ENCODE results near the gene DCUN1D5. TPM values are rescaled to one million over a fixed set of nuclear protein-coding genes. Genes with fewer than 3 reads are reported as not detected.

Gene DCUN1D5
- total and polyA plus RNA-seq, 2 of the 13 experiments (the other 11 are each of a cell fraction or from before 2014, with no cell fraction given), result 32.9 to 46.7 TPM

DNA sequence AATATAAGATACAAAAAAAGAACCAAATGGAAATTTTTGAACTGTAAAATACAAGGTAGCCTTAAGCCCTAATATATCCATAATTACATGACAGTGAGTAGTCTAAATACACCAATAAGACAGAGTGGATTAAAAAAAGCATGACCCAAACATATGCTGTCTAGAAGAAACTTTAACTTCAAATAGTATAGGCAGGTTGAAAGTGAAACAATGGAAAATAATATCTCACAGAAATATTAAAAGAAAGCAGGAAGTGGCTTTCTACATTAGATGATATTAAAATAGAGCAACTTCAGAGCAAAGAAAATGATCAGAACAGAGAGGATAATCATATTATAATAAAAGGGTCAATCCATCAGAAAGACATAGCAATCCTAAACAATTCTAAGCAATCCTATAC lies 21.8 kb downstream of the DCUN1D5 start (continued):
- TF ChIP-seq ZFP36 (IDR thresholded peaks at IDR 0.05; ENCODE audit: borderline replicate concordance, low read depth, low read length, partially characterized antibody), result no peak
- TF ChIP-seq, protein P1, sequence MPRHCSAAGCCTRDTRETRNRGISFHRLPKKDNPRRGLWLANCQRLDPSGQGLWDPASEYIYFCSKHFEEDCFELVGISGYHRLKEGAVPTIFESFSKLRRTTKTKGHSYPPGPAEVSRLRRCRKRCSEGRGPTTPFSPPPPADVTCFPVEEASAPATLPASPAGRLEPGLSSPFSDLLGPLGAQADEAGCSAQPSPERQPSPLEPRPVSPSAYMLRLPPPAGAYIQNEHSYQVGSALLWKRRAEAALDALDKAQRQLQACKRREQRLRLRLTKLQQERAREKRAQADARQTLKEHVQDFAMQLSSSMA (CRISPR knock-in tag; IDR thresholded peaks at IDR 0.05), result no peak
- TF ChIP-seq RXRA (CRISPR knock-in tag; IDR thresholded peaks at IDR 0.05), result no peak
- TF ChIP-seq ELF1 (CRISPR knock-in tag; IDR thresholded peaks at IDR 0.05), result no peak
- TF ChIP-seq, protein P2, sequence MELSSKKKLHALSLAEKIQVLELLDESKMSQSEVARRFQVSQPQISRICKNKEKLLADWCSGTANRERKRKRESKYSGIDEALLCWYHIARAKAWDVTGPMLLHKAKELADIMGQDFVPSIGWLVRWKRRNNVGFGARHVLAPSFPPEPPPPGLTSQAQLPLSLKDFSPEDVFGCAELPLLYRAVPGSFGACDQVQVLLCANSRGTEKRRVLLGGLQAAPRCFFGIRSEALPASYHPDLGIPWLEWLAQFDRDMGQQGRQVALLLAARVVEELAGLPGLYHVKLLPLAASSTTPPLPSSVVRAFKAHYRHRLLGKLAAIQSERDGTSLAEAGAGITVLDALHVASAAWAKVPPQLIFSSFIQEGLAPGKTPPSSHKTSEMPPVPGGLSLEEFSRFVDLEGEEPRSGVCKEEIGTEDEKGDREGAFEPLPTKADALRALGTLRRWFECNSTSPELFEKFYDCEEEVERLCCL (CRISPR knock-in tag; IDR thresholded peaks at IDR 0.05; ENCODE audit: borderline replicate concordance), result no peak
- TF ChIP-seq, protein P3, sequence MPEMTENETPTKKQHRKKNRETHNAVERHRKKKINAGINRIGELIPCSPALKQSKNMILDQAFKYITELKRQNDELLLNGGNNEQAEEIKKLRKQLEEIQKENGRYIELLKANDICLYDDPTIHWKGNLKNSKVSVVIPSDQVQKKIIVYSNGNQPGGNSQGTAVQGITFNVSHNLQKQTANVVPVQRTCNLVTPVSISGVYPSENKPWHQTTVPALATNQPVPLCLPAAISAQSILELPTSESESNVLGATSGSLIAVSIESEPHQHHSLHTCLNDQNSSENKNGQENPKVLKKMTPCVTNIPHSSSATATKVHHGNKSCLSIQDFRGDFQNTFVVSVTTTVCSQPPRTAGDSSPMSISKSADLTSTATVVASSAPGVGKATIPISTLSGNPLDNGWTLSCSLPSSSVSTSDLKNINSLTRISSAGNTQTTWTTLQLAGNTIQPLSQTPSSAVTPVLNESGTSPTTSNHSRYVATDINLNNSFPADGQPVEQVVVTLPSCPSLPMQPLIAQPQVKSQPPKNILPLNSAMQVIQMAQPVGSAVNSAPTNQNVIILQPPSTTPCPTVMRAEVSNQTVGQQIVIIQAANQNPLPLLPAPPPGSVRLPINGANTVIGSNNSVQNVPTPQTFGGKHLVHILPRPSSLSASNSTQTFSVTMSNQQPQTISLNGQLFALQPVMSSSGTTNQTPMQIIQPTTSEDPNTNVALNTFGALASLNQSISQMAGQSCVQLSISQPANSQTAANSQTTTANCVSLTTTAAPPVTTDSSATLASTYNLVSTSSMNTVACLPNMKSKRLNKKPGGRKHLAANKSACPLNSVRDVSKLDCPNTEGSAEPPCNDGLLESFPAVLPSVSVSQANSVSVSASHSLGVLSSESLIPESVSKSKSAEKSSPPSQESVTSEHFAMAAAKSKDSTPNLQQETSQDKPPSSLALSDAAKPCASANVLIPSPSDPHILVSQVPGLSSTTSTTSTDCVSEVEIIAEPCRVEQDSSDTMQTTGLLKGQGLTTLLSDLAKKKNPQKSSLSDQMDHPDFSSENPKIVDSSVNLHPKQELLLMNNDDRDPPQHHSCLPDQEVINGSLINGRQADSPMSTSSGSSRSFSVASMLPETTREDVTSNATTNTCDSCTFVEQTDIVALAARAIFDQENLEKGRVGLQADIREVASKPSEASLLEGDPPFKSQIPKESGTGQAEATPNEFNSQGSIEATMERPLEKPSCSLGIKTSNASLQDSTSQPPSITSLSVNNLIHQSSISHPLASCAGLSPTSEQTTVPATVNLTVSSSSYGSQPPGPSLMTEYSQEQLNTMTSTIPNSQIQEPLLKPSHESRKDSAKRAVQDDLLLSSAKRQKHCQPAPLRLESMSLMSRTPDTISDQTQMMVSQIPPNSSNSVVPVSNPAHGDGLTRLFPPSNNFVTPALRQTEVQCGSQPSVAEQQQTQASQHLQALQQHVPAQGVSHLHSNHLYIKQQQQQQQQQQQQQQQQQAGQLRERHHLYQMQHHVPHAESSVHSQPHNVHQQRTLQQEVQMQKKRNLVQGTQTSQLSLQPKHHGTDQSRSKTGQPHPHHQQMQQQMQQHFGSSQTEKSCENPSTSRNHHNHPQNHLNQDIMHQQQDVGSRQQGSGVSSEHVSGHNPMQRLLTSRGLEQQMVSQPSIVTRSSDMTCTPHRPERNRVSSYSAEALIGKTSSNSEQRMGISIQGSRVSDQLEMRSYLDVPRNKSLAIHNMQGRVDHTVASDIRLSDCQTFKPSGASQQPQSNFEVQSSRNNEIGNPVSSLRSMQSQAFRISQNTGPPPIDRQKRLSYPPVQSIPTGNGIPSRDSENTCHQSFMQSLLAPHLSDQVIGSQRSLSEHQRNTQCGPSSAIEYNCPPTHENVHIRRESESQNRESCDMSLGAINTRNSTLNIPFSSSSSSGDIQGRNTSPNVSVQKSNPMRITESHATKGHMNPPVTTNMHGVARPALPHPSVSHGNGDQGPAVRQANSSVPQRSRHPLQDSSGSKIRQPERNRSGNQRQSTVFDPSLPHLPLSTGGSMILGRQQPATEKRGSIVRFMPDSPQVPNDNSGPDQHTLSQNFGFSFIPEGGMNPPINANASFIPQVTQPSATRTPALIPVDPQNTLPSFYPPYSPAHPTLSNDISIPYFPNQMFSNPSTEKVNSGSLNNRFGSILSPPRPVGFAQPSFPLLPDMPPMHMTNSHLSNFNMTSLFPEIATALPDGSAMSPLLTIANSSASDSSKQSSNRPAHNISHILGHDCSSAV (CRISPR knock-in tag; IDR thresholded peaks at IDR 0.05; ENCODE audit: borderline replicate concordance), result no peak
- TF ChIP-seq HOXA9 (CRISPR knock-in tag; IDR thresholded peaks at IDR 0.05; ENCODE audit: borderline replicate concordance), result no peak
- no peak for TF ChIP-seq ZNF446 (CRISPR knock-in tag; IDR thresholded peaks at IDR 0.05)
- no peak for TF ChIP-seq ZNF562 (CRISPR knock-in tag; IDR thresholded peaks at IDR 0.05; ENCODE audit: borderline replicate concordance)
- no peak for TF ChIP-seq ADNP (CRISPR knock-in tag; IDR thresholded peaks at IDR 0.05)
